A172 (cell line): ENCODE results near the gene TMA7. TPM values are rescaled to one million over a fixed set of nuclear protein-coding genes. Genes with fewer than 3 reads are reported as not detected.

Source experiments
- total RNA-seq: library from RNA; depleted of rRNA; stranded (reverse); fragments of >200 nt; shearing (Covaris generic); gene quantifications from 2 replicates; pipeline ENCODE4 v1.2.3, GENCODE V29; 2014; rRNA removed

The TMA7 gene
- total RNA-seq, 1 experiment from 2014 or later, result 556 TPM

Other genes with a start within 250 kb of the TMA7 start
- not detected in 2 replicates for gene CAMP, start 216.8 kb upstream of the TMA7 start, total RNA-seq
- gene ZNF589, start 199.2 kb upstream of the TMA7 start, total RNA-seq, result 2.3 and 3.9 TPM in 2 replicates
- gene NME6, start 138.9 kb upstream of the TMA7 start, total RNA-seq, result 10.9 and 11.9 TPM in 2 replicates
- not detected in 2 replicates for gene SPINK8, start 106.6 kb upstream of the TMA7 start, total RNA-seq
- not detected in 2 replicates for gene FBXW12, start 68.0 kb upstream of the TMA7 start, total RNA-seq
- gene PLXNB1, start 10.2 kb upstream of the TMA7 start, total RNA-seq, result 24.9 and 66.5 TPM in 2 replicates
- gene CCDC51, start 138 bp upstream of the TMA7 start, total RNA-seq, result 42.7 and 49.8 TPM in 2 replicates
- gene ATRIP, start 6.5 kb downstream of the TMA7 start, total RNA-seq, result 8.1 and 14.6 TPM in 2 replicates
- 143 and 147 TPM in 2 replicates for gene SHISA5, start 63.9 kb downstream of the TMA7 start, total RNA-seq
- 7.6 and 8.4 TPM in 2 replicates for gene PFKFB4, start 116.5 kb downstream of the TMA7 start, total RNA-seq
- 1.3 and 5.0 TPM in 2 replicates for gene UCN2, start 123.5 kb downstream of the TMA7 start, total RNA-seq
- 105 and 128 TPM in 2 replicates for gene COL7A1, start 155.1 kb downstream of the TMA7 start, total RNA-seq
- gene UQCRC1, start 169.4 kb downstream of the TMA7 start, total RNA-seq, result 485 and 565 TPM in 2 replicates
- gene TMEM89, start 181.5 kb downstream of the TMA7 start, total RNA-seq, result not detected in 2 replicates
- 16.9 and 17.5 TPM in 2 replicates for gene SLC26A6, start 195.2 kb downstream of the TMA7 start, total RNA-seq
- 4.9 and 5.8 TPM in 2 replicates for gene CELSR3, start 222.6 kb downstream of the TMA7 start, total RNA-seq
- gene NCKIPSD, start 245.7 kb downstream of the TMA7 start, total RNA-seq, result 23.6 and 37.7 TPM in 2 replicates